ENCODE data around the gene EVI5L.

The EVI5L gene

DNA sequence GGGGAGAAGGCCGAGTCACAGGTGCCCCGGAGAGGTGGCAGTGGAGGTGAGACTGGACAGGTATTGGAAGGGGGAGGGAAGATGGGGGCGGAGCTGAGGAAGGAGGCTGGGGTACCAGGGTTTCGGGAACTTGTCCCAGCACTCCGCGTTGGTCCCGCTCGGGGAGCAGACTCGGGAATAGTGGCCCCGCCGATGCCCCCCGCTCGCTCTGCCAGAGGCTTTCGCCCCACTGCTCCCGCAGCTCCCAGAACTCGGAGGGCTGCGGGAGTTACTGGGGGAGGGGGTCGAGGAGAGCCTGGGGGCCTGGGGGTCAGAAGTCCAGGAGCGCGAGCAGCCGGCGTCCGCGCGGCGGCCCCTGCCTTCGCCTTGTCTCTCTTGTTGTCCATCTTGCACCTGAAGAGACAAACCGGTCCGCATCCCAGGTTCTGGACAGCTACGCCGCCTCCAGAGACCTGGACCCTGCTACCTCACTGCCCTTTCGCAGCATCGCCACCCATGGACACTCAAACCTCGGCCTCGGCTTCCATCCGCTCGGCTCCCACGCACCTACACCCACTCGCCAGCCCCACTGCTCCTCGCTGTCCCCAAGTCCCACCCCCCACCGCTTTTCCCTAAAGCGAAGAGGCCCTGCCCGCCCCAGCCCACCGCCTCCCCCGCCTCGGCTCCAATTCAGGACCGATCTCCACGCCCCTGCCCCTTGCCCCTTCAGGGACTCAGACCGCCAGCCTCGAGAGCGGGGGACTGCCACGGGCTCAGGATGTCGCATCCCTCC lies 43.5 kb downstream of the EVI5L start:
- CTCF ChIA-PET = interaction anchor here (0.6 kb wide), 2 partner anchors 49 to 183 kb away, joined by 3 to 5 read pairs; no protein-coding TSS in a partner anchor

DNA sequence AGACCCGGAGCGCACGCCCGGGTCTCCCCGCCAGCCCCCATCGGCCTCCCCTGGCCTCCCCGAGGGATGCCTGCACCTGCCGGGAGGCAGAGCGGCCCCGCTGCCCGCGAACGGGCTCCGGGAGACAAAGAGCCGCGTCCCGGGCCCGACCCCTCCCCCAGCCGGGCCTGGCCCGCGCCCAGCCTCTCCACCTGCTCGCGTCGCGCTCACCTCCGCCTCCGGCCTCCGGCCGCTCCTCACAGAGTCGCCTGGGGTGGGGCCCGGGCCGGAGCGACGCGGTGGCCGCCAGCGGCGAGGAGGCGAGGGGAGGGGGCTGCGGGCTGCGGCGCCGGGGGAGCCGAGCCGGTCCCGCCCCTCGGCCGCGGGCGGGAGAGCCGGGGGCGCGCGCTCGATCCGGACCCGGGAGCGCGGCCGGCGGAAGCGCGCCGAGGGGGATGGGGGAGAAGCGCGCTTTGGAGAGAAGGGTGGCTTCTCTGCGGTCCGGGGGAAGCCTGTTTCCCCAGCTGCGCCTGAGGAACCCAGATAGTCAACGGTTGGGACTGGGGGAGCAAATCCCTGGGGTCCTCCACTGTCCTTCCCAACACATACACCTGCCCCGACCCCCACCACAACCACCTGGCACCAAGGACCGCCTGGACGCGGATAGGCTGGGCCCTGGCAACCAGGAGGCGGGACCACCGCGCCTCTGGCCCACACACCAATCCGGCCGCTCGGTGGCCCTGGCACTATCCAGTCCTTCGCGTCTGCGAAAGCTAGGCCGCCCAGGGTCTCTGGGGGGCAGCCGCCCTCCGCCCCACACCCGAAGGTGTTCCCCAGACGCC lies 44.3 kb downstream of the EVI5L start, which contains the start of gene PRR36:
Gene PRR36, minus strand, starts transcription at position 315 of the 821 bp plus-strand sequence. CDS start 701 bp downstream, outside the sequence.
- TF ChIP-seq, protein P1, sequence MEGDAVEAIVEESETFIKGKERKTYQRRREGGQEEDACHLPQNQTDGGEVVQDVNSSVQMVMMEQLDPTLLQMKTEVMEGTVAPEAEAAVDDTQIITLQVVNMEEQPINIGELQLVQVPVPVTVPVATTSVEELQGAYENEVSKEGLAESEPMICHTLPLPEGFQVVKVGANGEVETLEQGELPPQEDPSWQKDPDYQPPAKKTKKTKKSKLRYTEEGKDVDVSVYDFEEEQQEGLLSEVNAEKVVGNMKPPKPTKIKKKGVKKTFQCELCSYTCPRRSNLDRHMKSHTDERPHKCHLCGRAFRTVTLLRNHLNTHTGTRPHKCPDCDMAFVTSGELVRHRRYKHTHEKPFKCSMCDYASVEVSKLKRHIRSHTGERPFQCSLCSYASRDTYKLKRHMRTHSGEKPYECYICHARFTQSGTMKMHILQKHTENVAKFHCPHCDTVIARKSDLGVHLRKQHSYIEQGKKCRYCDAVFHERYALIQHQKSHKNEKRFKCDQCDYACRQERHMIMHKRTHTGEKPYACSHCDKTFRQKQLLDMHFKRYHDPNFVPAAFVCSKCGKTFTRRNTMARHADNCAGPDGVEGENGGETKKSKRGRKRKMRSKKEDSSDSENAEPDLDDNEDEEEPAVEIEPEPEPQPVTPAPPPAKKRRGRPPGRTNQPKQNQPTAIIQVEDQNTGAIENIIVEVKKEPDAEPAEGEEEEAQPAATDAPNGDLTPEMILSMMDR (conservative IDR thresholded peaks at IDR 0.05; ENCODE audit: low read depth) = no peak
- no peak for DNase-seq (ENCODE audit: low spot score)
- CTCF ChIA-PET = interaction anchor here (0.6 kb wide), 1 partner anchor 14 kb away, joined by 6 read pairs; the partner anchor contains the start of gene LRRC8E
- H3K27ac ChIP-seq = no peak within 1 kb of the TSS
- POLR2A ChIA-PET (ENCODE audit: low non-redundant PET) = no interaction called here

More for the DNA sequence above, 43.5 kb downstream of the EVI5L start:
- DNase-seq (ENCODE audit: low spot score) = no peak
- POLR2A ChIA-PET (ENCODE audit: low non-redundant PET) = no interaction called here
- TF ChIP-seq, protein P1 (conservative IDR thresholded peaks at IDR 0.05; ENCODE audit: low read depth) = no peak
- H3K27ac ChIP-seq = no peak overlapping the region

DNA sequence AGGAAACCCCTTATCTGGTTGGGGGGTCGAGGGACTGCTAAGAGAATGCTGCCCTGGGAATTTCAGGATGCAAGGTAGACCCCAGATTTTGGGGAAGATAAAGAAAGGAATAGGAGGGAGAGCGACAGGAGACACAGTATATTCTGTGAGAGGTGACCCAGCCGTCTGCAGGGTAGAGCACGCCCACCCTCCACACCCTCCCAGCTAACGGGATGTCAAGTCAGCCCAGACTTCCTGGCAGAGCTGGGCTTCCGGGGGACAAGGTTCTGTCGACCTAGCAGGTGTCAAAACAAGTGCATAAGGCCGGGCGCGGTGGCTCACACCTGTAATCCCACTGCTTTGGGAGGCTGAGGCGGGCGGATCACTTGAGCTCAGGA lies 44.9 kb downstream of the EVI5L start:
- ChIA-PET POLR2A (ENCODE audit: low non-redundant PET) (no interaction called here), CTCF (interaction anchor here (0.6 kb wide), 2 partner anchors 13 to 22 kb away, joined by 4 to 6 read pairs; partner anchors contain the start of gene LRRC8E)
- TF ChIP-seq, protein P1 (conservative IDR thresholded peaks at IDR 0.05; ENCODE audit: low read depth) = no peak
- H3K27ac ChIP-seq = no peak overlapping the region
- no peak for DNase-seq (ENCODE audit: low spot score)

DNA sequence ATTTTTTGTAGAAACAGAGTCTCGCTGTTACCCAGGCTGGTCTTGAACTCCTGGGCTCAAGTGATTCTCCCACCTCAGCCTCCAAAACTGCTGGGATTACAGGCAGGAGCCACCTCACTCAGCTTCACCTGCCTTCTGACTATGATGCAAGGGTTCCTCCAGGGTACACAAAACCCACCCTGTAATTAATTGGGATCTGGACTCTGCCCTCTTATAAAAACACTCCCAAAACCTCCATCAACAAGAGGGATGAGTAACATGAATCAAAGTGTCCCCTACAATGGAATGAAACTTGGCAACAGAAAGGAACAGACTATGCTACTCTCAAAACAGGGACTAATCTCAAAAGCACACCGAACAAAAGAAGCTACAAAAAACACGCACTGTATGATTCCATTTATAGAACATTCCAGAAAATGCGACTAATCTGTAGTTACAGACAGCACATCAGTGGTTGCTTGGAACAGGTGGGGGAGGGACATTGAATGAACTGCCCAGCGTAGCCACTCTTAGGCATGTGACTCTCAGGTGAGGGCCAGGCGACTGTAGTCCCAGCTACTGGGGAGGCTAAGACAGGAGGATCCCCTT lies 47.3 kb downstream of the EVI5L start:
- TF ChIP-seq, protein P1 (conservative IDR thresholded peaks at IDR 0.05; ENCODE audit: low read depth) = no peak
- ChIA-PET CTCF (interaction anchor here (1.1 kb wide), 1 partner anchor 10 kb away, joined by 3 read pairs; no protein-coding TSS in a partner anchor), POLR2A (ENCODE audit: low non-redundant PET) (no interaction called here)
- DNase-seq (ENCODE audit: low spot score) = no peak
- H3K27ac ChIP-seq = no peak overlapping the region

DNA sequence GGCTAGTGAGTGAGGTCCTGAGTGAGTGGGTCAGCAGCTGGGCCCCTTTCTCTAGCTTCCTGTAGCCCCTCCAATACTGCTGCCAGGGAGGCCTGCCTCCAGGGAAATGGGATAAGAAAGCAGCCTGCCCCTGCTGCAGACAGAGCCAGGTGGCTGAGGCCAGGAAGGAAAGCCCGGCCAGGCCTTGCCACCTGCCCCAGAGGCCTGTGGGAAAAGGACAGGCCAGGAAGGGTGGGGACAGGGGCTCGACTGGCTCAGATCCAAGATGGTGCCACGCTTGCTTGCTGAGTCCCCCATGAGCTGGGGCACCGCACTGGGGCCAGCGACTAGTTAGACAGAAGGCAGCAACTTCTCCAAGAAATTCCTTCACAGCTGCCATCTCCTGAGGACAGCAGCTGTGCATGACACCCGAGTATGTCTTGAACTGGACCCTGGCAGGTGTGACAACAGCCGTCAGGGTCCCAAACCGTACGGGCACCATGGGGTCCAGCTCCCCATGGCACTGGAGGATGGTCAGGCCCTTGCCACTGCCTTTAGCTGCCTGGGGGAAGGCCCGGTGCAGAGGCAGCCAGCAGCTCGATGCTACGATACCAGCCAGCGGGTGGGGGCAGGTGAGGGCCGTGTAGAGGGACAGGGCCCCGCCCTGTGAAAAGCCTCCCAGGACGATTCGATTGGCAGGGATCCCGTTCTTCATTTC lies 49.2 kb downstream of the EVI5L start:
- TF ChIP-seq, protein P1 (conservative IDR thresholded peaks at IDR 0.05; ENCODE audit: low read depth) = no peak

More for the DNA sequence above, 49.2 kb downstream of the EVI5L start:
- H3K27ac ChIP-seq = no peak overlapping the region
- ChIA-PET CTCF (interaction anchor here (0.7 kb wide), 1 partner anchor 37 kb away, joined by 3 read pairs; no protein-coding TSS in a partner anchor), POLR2A (ENCODE audit: low non-redundant PET) (interaction anchor here (1.6 kb wide), 1 partner anchor 9 kb away, joined by 5 read pairs; the partner anchor contains the start of gene LRRC8E)
- DNase-seq (ENCODE audit: low spot score) = no peak

Data from RWPE1 (cell line).